ENCODE measurements around the gene MMD2.

Gene MMD2

GRCh38 chr7:4911111-4911828 lies 47.7 kb downstream of the MMD2 start:
- H3K27ac ChIP-seq (ENCODE audit: low read depth, low read length) = no peak overlapping the region
- H3K9me3 ChIP-seq (ENCODE audit: control insufficient read depth, insufficient read depth, low read length) = no peaks in the 10 kb centered on the region
- no peaks in the 10 kb centered on the region for H3K36me3 ChIP-seq (ENCODE audit: control insufficient read depth, low read length)
- H3K27me3 ChIP-seq (ENCODE audit: control insufficient read depth, low read length) = no peaks in the 10 kb centered on the region
- no peak overlapping the region for H3K4me3 ChIP-seq (ENCODE audit: low read length)
- no peak for TF ChIP-seq EZH2phosphoT487 (IDR thresholded peaks at IDR 0.05; ENCODE audit: borderline replicate concordance, low read length)
- TF ChIP-seq, protein P1, sequence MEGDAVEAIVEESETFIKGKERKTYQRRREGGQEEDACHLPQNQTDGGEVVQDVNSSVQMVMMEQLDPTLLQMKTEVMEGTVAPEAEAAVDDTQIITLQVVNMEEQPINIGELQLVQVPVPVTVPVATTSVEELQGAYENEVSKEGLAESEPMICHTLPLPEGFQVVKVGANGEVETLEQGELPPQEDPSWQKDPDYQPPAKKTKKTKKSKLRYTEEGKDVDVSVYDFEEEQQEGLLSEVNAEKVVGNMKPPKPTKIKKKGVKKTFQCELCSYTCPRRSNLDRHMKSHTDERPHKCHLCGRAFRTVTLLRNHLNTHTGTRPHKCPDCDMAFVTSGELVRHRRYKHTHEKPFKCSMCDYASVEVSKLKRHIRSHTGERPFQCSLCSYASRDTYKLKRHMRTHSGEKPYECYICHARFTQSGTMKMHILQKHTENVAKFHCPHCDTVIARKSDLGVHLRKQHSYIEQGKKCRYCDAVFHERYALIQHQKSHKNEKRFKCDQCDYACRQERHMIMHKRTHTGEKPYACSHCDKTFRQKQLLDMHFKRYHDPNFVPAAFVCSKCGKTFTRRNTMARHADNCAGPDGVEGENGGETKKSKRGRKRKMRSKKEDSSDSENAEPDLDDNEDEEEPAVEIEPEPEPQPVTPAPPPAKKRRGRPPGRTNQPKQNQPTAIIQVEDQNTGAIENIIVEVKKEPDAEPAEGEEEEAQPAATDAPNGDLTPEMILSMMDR (IDR thresholded peaks at IDR 0.05; ENCODE audit: low read depth, low read length, poor library complexity, severe bottlenecking) = no peak
- H3F3A ChIP-seq (ENCODE audit: control insufficient read depth, insufficient read depth) = no peaks in the 10 kb centered on the region
- no peaks in the 10 kb centered on the region for H3K9me2 ChIP-seq (replicated peaks; ENCODE audit: control insufficient read depth, low read length)
- H3K4me1 ChIP-seq (ENCODE audit: control insufficient read depth, low read length) = no peaks in the 10 kb centered on the region
- no peak overlapping the region for H3K4me2 ChIP-seq (ENCODE audit: low read length)
- no peaks in the 10 kb centered on the region for H4K20me1 ChIP-seq (ENCODE audit: control insufficient read depth, insufficient read depth, low read depth, low read length)
- no peaks in the 10 kb centered on the region for H3K79me2 ChIP-seq (ENCODE audit: control insufficient read depth, low read length)

DNA sequence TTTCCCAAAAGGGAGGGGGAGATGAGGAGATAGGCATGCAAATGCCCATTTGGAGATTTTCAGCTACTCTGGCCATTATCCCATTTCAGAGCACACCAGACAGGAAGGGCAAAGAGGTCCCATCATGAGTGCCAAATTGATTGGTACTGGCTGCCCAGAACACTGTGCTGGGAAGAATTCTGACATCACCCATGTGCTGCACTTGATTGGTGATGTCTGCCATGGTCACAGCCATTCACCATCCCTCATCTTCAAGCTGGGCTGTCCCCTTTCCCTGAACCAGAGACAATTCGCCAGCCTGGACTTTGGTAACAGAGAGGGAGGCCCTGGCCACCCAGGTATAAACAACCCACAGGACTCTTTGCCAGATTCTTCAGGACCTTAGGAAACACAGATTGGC lies 52.3 kb downstream of the MMD2 start:
- H3K9me3 ChIP-seq (ENCODE audit: control insufficient read depth, insufficient read depth, low read length) = no peaks in the 10 kb centered on the region
- no peaks in the 10 kb centered on the region for H4K20me1 ChIP-seq (ENCODE audit: control insufficient read depth, insufficient read depth, low read depth, low read length)
- H3K79me2 ChIP-seq (ENCODE audit: control insufficient read depth, low read length) = no peaks in the 10 kb centered on the region
- peaks cover 2% of the 10 kb centered on the region; the same call in 1 of the 2 replicates for H3K4me1 ChIP-seq (ENCODE audit: control insufficient read depth, low read length)
- H3K9me2 ChIP-seq (replicated peaks; ENCODE audit: control insufficient read depth, low read length) = no peaks in the 10 kb centered on the region
- no peak overlapping the region for H3K4me2 ChIP-seq (ENCODE audit: low read length)
- no peaks in the 10 kb centered on the region for H3K27me3 ChIP-seq (ENCODE audit: control insufficient read depth, low read length)
- no peaks in the 10 kb centered on the region for H3K36me3 ChIP-seq (ENCODE audit: control insufficient read depth, low read length)
- no peaks in the 10 kb centered on the region for H3F3A ChIP-seq (ENCODE audit: control insufficient read depth, insufficient read depth)
- H3K4me3 ChIP-seq (ENCODE audit: low read length) = no peak overlapping the region
- no peak overlapping the region for H3K27ac ChIP-seq (ENCODE audit: low read depth, low read length)
- TF ChIP-seq, protein P1 (IDR thresholded peaks at IDR 0.05; ENCODE audit: low read depth, low read length, poor library complexity, severe bottlenecking) = no peak
- TF ChIP-seq EZH2phosphoT487 (IDR thresholded peaks at IDR 0.05; ENCODE audit: borderline replicate concordance, low read length) = no peak

DNA sequence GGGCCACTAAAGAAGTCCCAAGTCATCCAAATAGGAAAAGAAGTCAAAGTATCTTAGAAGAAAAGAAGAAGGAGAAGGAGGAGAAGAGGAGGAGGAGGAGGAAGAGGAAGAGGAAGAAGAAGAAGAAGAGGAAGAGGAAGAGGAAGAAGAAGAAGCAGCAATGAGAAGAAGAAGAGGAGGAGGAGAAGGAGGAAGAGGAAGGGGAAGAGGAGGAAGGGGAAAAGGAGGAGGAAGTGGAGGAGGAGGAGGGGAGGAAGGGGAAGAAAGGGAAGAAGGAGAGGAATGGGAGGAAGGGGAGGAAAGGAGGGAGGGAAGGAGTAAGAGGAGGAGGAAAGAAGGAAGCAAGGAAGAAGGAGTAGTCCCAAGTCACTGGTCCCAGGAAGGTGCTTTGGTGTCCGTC lies 53.8 kb downstream of the MMD2 start:
- Histone ChIP-seq H3F3A (ENCODE audit: control insufficient read depth, insufficient read depth) (no peaks in the 10 kb centered on the region), H3K9me2 (replicated peaks; ENCODE audit: control insufficient read depth, low read length) (no peaks in the 10 kb centered on the region), H4K20me1 (ENCODE audit: control insufficient read depth, insufficient read depth, low read depth, low read length) (no peaks in the 10 kb centered on the region), H3K4me1 (ENCODE audit: control insufficient read depth, low read length) (peaks cover 2% of the 10 kb centered on the region; the same call in 1 of the 2 replicates), H3K27me3 (ENCODE audit: control insufficient read depth, low read length) (no peaks in the 10 kb centered on the region), H3K4me3 (ENCODE audit: low read length) (no peak overlapping the region), H3K27ac (ENCODE audit: low read depth, low read length) (no peak overlapping the region), H3K4me2 (ENCODE audit: low read length) (no peak overlapping the region), H3K9me3 (ENCODE audit: control insufficient read depth, insufficient read depth, low read length) (no peaks in the 10 kb centered on the region), H3K36me3 (ENCODE audit: control insufficient read depth, low read length) (no peaks in the 10 kb centered on the region), H3K79me2 (ENCODE audit: control insufficient read depth, low read length) (no peaks in the 10 kb centered on the region)
- TF ChIP-seq EZH2phosphoT487 (IDR thresholded peaks at IDR 0.05; ENCODE audit: borderline replicate concordance, low read length) = no peak
- TF ChIP-seq, protein P1 (IDR thresholded peaks at IDR 0.05; ENCODE audit: low read depth, low read length, poor library complexity, severe bottlenecking) = no peak
